HG02840 (cell line): ENCODE data around the gene KDM2A.
"Not testable (repeated sequence)": the region's sequence is repeated elsewhere in the genome, so short reads cannot be mapped to it uniquely, and the experiment has no call there.

Source experiments
- ATAC-seq: cut with Tn5 transposase; IDR thresholded peaks from one replicate; pipeline ENCODE4 v1.9.1; 2021; ENCODE audit warnings: mild to moderate bottlenecking, moderate library complexity, moderate number of reproducible peaks; ENCODE audit not compliant: unreplicated experiment, low FRiP score

The KDM2A gene

DNA sequence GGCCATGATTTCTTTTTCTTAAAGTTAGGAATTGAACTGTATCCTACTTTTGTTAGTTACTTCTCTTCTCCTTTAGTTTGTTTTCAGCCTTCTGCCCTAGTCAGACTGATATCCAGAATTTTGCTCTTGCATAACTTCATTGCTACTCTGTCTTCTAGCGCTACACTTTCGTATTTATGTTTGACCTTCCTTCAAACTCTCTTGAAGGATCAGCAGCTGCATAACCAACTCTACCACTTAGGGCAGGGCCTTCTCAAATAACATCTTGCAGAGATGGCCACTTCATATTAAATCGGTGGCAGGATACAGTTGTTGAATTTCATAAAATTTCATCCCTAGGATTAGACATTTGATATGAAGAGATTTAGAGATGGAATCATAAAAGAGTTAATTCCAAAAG, 43.9 kb downstream of the KDM2A start:
- ATAC-seq = no peak

DNA sequence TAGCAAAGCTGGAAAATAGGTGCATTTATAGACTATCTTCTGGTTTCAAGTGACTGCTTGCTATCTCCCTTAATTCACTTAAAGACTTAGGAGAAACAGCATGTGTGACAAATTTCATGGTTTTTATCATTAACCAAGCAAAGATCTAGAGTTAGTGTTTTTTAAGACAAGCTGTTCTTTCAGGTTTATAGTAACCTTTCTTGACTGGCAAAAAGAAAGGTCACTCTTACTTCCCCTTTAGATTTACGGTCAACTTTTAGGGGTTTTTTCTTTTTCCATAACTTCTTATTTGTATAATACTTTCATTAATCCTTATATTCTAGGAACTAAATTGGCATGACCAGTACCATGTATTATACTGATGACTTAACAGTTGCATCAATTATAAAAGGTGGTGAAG, 46.6 kb downstream of the KDM2A start:
- ATAC-seq = no peak

DNA sequence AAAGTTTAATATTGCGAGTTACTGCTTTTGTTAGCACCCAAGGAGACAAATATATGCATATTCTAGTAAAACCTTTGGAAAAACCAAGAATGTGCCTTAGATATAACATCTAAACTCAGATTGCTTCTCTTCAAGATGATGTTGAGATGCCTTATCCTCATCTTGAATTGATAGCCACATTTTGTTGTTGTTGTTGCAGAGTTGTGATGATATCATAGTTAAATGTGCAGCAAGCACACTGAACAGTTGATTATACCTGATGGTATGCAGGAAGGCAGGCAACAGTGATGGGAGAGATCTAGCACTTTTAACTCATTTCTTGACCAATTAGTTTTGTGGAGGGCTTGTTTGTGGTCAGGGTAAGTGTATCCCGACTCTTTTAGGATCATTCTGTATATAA, 48.0 kb downstream of the KDM2A start:
- ATAC-seq = no peak

DNA sequence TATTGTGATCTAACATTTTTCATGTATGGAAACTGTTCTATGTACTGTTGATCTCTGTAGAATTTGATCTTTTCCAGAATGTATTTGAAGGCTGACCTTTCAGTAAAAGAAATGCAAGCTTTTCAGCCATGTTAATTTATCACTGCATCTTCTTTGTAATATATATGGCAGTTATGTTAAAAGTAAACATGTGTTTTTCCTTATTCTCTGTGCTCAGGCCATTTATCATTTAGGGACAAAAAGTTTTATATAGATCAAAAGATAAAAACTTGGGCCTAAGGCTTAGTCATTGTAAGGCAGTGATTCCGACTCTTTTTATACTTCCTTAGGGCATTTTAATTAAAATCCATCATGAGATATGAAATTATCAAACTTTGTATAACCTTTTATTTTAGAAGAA, 48.7 kb downstream of the KDM2A start:
- no peak for ATAC-seq

DNA sequence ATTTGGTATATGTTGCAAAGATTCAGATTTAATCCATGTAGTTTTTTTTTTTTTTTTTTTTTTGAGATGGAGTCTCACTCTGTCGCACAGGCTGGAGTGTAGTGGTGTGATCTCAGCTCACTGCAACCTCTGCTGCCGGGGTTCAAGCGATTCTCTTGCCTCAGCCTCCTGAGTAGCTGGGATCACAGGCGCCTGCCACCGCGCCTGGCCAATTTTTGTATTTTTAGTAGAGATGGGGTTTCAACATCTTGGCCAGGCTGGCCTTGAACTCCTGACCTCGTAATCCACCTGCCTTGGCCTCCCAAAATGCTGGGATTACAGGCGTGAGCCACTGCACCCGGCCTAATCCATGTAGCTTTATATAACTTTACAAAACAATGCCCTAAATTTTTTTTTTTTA, 49.8 kb downstream of the KDM2A start:
- not testable (repeated sequence) for ATAC-seq

DNA sequence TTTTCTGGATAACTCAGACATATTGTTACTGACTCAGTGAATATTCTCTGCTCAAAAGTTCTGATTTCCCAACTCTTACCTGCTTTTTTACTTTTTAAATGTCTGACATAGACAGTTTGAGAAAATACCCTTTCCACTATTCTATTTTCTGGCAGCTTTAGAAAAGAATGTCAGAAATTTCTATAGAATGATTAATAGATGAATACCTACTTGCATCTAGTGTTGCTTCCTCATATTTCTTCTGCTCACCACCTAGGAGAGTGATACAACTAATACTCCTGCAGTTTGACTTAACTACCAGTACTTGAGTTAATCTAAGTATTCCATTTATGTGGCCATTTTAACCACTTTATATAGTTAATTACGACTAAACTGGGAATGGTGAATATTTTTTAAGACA, 55.2 kb downstream of the KDM2A start:
- no peak for ATAC-seq

DNA sequence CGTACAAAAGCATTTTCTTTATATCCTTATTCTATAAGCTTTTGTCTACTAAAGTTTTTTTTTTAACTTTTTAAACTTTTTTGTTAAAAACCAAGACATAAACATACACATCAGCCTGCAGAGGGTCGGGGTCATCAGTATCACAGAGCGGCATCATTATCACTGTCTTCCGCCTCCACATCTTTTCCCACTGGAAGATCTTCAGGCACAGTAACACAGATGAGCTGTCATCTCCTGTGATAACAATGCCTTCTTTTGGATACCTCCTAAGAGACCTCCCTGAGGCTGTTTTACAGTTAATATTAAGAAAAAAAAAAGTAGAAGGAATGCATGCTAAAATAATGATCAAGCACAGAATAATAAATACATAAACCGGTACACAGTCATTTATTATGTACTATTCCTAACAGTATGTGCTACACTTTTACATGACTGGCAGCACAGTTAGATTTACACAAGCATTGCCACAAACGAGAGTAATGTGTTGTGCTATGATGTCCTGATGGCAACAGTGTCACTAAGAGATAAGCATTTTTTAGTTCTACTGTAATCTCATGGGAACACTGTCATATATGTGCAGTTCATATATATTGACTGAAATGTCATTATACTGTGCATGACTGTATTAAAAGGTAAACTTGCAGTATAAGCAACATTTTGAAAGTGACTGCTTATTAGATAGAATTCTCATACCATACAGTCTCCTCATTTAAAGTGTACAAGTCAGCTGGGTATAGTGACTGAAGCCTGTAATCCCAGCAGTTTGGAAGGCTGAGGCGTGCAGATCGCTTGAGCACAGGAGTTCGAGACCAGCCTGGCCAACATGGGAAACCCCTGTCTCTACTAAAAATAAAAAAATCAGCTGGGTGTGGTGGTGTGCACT, 58.6 kb downstream of the KDM2A start:
- no peak for ATAC-seq

DNA sequence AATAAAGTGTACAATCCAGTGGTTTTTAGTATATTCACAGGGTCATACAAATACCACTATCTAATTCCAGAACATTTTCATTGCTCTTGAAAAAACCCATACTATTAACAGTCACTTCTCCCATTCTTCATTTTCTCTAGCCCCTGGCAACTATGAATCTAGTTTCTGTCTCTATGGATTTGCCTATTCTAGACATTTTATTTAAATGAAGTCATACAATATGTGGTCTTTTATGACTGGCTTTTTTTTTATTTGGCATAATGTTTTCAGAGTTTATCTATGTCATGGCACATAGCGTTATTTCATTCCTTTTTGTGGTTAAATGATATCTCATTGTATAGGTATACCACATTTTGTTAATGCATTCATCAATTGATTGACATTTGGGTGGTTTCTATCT, 59.4 kb downstream of the KDM2A start:
- ATAC-seq = no peak

DNA sequence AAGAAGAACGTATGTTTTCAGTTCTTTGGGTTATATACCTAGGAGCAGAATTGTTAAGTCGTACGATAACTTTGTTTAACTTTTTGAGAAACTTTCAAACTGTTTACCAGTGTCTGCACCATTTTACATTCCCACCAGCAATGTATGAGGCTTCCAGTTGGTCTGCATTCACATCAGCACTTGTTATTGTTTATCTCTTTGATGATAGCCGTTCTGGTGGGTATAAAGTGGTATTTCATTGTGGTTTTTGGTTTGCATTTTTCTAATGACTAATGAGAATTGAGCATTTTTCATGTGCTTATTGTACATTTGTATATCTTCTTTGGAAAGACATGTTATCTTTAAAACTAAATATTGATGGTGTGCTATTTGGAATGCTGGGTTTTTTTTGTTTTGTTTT, 59.8 kb downstream of the KDM2A start:
- ATAC-seq = no peak

DNA sequence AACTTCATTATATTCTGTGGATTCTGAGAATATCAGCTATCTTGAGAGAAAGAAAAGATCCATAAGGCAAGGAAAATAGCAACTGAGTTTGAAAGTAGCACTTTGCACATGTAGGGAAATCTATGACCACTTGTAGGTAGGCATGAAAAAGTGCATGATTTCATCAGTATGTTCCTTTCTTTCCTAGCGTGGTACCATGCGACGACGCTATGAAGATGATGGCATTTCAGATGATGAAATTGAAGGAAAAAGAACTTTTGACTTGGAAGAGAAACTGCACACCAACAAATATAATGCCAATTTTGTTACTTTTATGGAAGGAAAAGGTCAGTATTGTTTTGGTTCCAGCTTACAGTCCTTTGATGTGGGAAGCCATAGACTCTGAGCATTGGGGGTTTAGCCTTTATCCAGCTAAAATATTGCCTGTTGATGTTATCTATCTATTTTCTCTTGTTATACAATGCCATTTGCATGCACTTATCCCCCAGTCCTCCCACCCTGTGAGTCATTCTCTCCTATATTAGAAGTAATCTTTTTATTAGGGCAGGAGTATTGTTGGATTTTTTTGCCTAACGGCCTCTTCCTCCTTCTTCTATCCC, 60.9 kb downstream of the KDM2A start:
- ATAC-seq = no peak

DNA sequence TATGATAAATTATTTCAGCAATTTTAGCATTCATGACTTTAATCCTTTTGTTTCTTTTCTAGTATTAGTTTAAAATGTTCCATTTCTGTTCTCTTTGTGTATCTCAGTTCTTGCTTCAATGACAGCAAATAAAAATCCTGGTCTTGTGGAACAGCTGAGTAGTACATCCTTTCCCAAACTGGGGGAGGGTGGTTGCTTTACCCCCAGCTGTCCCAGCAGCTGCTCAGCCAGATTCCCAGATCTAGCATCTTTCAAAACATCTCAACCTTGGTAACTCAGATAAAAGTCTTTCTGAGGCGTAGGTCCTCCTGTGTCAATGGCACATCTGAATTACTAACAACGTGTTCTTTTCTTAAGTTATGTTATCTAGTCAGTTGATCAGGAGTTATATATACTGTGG, 75.0 kb downstream of the KDM2A start:
- ATAC-seq = no peak

DNA sequence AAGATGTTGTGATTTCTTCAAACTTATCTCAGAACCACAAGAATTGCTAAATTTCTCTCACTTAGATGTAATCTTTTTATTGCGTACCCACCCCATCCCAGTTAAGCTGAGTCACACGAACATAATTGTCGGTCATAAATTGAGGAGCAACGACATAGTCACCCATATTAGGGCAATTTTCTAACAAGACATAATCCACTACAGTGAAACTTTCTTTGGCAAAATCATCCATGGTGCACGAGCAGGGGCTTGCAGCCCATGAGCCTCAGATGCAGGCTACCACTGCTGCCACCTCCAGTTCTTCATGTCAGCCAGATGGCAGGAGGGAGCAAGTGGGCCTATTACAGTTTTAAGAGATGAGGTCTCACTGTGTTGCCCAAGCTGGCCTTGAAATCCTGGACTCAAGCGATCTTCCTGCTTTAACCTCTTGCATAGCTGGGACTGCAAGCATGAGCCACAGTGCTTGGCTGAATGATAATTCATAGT, 77.0 kb downstream of the KDM2A start:
- ATAC-seq = no peak

DNA sequence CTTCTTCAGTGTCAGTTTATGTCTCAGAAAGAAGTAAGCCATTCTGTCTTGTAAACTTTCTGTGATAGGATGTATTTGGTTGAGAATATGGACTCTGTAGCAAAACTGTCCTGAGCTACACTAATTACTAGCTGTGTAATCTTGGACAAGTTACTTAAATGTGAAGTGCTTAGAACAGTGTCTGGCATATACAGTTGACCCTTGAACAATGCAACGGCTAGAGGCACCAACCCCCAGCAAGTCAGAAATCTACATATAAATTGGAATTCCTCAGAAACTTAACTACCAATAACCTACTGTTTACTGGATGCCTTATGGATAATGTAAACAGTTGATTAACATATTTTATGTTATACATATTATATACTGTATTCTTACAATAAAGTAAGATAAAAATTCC, 78.5 kb downstream of the KDM2A start:
- no peak for ATAC-seq

DNA sequence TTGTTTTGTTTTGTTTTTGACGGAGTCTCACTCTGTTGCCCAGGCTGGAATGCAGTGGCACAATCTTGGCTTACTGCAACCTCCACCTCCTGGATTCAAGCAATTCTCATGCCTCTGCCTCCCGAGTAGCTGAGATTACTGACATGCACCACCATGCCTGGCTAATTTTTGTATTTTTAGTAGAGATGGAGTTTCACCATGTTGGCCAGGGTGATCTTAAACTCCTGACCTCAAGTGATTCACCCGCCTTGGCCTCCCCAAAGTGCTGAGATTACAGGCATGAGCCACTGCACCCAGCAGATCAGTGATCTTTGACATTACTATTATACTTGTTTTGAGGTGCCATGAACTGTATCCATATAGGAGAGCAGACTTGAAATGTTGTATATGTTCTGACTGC, 79.7 kb downstream of the KDM2A start:
- not testable (repeated sequence) for ATAC-seq

DNA sequence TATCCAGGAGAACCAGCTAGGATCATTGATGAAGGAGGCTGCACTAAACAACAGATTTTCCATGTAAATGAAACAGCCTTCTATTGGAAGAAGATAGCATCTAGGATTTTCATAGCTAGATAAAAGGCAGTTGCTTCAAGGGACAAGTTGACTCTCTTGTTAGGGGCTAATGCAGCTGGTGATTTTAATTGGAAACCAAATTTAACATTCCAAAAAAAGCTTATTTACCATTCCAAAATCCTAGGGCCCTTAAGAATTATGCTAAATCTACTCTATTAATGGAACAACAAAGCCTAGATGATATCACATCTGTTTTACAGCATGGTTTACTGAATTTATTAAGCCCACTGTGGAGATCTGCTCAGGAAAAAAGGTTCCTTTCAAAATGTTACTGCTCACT, 80.7 kb downstream of the KDM2A start:
- ATAC-seq = no peak

DNA sequence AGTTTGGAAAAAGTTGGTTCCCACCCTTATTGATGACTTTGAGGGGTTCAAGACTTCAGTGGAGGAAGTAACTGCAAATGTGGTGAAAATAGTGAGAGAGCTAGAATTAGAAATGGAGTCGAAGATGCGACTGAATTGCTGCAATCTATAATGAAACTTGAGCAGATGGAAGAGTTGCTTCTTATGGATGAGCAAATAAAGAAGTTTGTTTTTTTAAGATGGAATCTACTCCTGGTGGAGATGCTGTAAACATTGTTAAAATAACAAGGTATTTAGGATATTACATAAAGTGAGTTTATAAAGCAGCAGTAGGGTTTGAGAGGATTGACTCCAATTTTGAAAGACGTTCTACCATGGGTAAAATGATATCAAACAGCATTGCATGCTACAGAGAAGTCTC, 83.0 kb downstream of the KDM2A start:
- ATAC-seq = no peak

DNA sequence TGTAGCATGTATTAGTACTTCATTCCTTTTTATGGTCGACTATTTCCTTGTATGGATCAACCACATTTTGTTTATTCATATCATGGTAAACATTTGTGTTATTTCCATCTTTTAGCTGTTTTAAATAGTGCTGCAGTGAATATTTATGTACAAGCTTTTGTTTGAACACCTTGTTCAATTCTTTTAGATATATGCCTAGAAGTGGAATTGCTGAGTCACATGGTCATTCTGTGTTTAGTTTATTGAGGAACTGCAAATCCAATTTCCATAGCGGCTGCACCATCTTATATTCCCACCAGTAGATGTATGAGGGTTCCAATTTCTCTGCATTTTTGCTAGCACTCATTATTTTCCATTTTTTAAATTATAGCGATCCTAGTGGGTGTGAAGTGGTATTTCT, 85.8 kb downstream of the KDM2A start:
- no peak for ATAC-seq

DNA sequence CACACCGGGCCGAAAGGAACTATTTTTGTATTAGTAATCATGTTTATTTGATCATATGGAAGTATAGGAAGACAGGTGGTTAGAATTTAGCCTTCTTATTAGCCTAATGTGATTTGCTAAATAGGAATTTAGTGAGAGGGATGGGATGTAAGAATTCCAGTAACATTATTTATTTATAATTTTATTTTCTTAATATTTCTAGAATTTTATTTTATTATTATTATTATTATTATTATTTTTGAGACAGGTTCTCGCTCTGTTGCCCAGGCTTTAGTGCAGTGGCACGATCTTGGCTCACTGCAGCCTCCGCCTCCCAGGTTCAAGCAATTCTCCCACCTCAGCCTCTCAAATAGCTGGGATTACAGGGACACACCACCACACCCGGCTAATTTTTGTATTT, 90.2 kb downstream of the KDM2A start:
- not testable (repeated sequence) for ATAC-seq

DNA sequence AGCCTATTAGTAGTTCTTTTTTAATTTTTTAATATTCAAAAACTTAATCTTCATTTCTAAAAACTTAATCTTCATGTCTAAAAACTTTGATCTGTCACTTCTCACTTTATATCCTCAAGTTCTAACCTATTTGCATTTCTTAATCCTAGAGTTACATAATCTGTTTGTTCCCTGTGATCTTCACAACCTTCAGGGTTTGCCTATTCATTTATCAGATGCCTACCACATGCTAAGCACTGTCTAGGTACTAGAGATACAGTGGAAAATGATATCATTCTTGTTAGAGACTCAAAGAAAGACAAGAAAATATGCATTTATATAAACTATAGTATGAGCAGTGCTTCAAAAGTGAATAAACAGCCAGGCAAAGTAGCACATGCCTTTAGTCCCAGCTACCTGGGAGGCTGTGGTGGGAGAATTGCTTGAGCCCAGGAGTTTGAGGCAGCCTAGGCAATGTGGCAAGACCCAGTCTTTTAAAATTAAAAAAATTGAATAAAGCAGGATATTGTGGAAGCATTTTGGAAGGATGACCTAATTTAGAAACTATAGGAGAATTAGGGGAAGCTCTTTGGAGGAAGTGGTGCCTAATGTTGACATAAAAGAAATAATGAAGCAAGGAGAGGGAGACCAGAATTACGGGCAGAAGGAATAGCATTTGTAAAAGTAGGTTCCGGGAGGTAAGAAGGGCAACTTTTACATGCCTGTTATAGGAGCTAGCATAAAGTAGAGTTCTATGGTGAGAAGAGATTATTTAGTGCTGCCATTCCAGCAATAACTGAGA, 92.8 kb downstream of the KDM2A start:
- no peak for ATAC-seq

DNA sequence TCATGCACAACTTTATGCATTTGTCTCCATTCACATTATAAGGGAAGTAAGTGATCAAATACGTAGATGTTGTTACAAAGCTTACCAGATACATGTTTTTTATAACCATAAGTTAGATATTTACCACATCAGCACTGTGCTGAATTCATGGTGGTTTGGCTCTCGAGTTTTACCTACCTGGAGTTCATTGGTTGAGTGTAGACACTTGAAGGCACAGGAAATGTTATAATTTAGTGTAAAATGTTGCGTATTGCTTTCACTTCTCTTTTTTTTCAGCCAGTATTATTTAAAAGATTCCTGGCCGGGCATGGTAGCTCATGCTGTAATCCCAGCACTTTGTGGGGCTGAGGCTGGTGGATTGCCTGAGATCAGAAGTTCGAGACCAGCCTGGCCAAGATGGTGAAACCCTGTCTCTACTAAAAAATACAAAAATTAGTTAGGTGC, 94.1 kb downstream of the KDM2A start:
- ATAC-seq = no peak

DNA sequence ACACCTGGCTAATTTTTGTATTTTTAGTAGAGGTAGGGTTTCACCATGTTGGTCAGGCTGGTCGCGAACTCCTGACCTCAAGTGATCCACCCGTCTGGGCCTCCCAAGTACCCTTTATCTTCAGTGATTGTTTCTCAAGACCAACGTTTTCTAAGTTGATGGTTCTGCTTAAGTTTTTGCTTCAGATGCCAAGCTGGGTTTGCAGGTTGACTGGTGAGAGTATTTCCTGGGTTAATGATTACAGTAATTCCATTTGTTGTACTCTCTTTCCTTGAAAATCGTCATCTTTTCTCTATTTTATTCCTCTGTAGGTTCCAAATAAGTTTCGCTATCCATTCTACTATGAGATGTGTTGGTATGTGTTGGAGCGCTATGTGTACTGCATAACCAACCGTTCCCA, 108.7 kb downstream of the KDM2A start:
- ATAC-seq = no peak
